A549 (cell line): ENCODE results near the gene MYO1B. TPM values are rescaled to one million over a fixed set of nuclear protein-coding genes. Genes with fewer than 3 reads are reported as not detected.

Experiments
- ATAC-seq, 2 experiments: fragments of 200-7000 bp in 1 of 2; fragments of >200 bp in 1 of 2; cut with Nextera tagmentation in 1 of 2; cut with Tn5 transposase in 1 of 2; 3 replicates each; pipeline versions ENCODE4 v1.8.0 to v1.9.1; 2018 to 2020; ENCODE audit warnings: mild to moderate bottlenecking in 1 of 2, moderate library complexity in 1 of 2
- CTCF ChIA-PET: fragments of 300-600 bp; sonication (Branson Sonifier 250); formaldehyde crosslinking; extraction: SDS; loops from one replicate; lab custom pipeline; 2021; ENCODE audit warnings: antibody characterized with exemption, inconsistent platforms; lab: Yijun Ruan, JAX
- POLR2A ChIA-PET: fragments of 350-600 bp; formaldehyde crosslinking; extraction: SDS; loops from one replicate; lab custom pipeline; 2021; ENCODE audit warnings: antibody characterized with exemption, inconsistent platforms; lab: Yijun Ruan, JAX
- DNase-seq, 2 experiments: peaks; one replicate each; pipeline versions ENCODE4 v3.0.0 to v3.0.0-alpha.2; 2011 to 2016; ENCODE audit warnings: low read depth in 1 of 2, low spot score in 1 of 2
- FAIRE-seq: peaks from 2 replicates; lab custom pipeline; 2011; peaks lifted over from hg19 to GRCh38; lab: Jason Lieb, UNC
- H3K27ac ChIP-seq, 2 experiments: fragments of >200 bp; sonication (Bioruptor Twin); formaldehyde crosslinking; 3 replicates each; pipeline ENCODE4 v1.5.1; 2016 to 2017
- H3K4me1 ChIP-seq: fragments of >200 bp; sonication (Bioruptor Twin); formaldehyde crosslinking; 3 replicates; pipeline ENCODE4 v1.6.1; 2016
- H3K4me2 ChIP-seq: fragments of >200 bp; sonication (Bioruptor Twin); formaldehyde crosslinking; 3 replicates; pipeline ENCODE4 v1.6.1; 2016
- H3K4me3 ChIP-seq: fragments of >200 bp; sonication (Bioruptor Twin); formaldehyde crosslinking; 3 replicates; pipeline ENCODE4 v1.5.1; 2016
- H3K9me3 ChIP-seq: fragments of >200 bp; sonication (Bioruptor Twin); formaldehyde crosslinking; 3 replicates; pipeline ENCODE4 v1.6.1; 2016
- CBX8 ChIP-seq: fragments of 200-600 bp; sonication (generic); IDR thresholded peaks from 2 replicates; pipeline ENCODE4 v1.6.1; 2016
- CHD4 ChIP-seq: fragments of 200-600 bp; sonication (generic); IDR thresholded peaks from 2 replicates; pipeline ENCODE4 v1.6.1; 2016; ENCODE audit warnings: antibody characterized with exemption, mild to moderate bottlenecking, borderline replicate concordance
- EHF ChIP-seq: fragments of 250-450 bp; sonication (Bioruptor Pico); IDR thresholded peaks from 2 replicates; pipeline ENCODE4 v1.5.0; 2020; ENCODE audit warnings: mild to moderate bottlenecking
- EP300 ChIP-seq, 2 experiments: fragments of >200 bp; sonication (Bioruptor Twin); formaldehyde crosslinking; IDR thresholded peaks; 2 replicates in 1 of 2; 3 replicates in 1 of 2; pipeline ENCODE4 v1.6.1; 2016 to 2017
- HDAC2 ChIP-seq: fragments of 200-600 bp; sonication (generic); IDR thresholded peaks from 2 replicates; pipeline ENCODE4 v1.6.1; 2016
- HOXB13 ChIP-seq: fragments of 250-450 bp; sonication (Bioruptor Pico); IDR thresholded peaks from 2 replicates; pipeline ENCODE4 v1.5.0; 2020; ENCODE audit warnings: low read depth, mild to moderate bottlenecking, moderate library complexity
- JUN ChIP-seq, 2 experiments: fragments of >200 bp; sonication (Bioruptor Twin); formaldehyde crosslinking; IDR thresholded peaks; 2 replicates in 1 of 2; 3 replicates in 1 of 2; pipeline ENCODE4 v1.6.1; 2016 to 2017
- JUNB ChIP-seq: fragments of >200 bp; sonication (Bioruptor Twin); formaldehyde crosslinking; IDR thresholded peaks from 2 replicates; pipeline ENCODE4 v1.6.1; 2016
- NFE2L2 ChIP-seq: fragments of 150-350 bp; conservative IDR thresholded peaks from 2 replicates; pipeline ENCODE4 v1.6.1; 2014; ENCODE audit warnings: low read length
- POLR2AphosphoS2 ChIP-seq: conservative IDR thresholded peaks from 2 replicates; pipeline ENCODE4 v1.6.1; 2012; ENCODE audit warnings: low read length, improper control_type of control experiment, inconsistent platforms
- RNF2 ChIP-seq: fragments of 200-600 bp; sonication (generic); IDR thresholded peaks from 2 replicates; pipeline ENCODE4 v1.6.1; 2016; ENCODE audit warnings: low read depth, mild to moderate bottlenecking, antibody characterized with exemption, moderate library complexity, borderline replicate concordance
- ZFP36 ChIP-seq: fragments of 450-650 bp; IDR thresholded peaks from 2 replicates; pipeline ENCODE4 v1.6.1; 2014; ENCODE audit warnings: borderline replicate concordance; ENCODE audit not compliant: partially characterized antibody
- ZNF302 ChIP-seq: fragments of 250-450 bp; sonication (Bioruptor Pico); IDR thresholded peaks from 2 replicates; pipeline ENCODE4 v1.9.0; 2021; ENCODE audit warnings: inconsistent platforms, mild to moderate bottlenecking, moderate library complexity
- ZSCAN20 ChIP-seq: fragments of 250-450 bp; sonication (Bioruptor Pico); IDR thresholded peaks from 2 replicates; pipeline ENCODE4 v1.8.0; 2022; ENCODE audit warnings: mild to moderate bottlenecking, moderate library complexity
- WGBS: methylation state at CpG from one replicate; pipeline ENCODE4 v1.1.6; 2017; ENCODE audit errors: missing lambda C conversion rate; 5-methylcytosine and 5-hydroxymethylcytosine counted together
- polyA plus RNA-seq, 4 experiments: library from polyadenylated mRNA; depleted of rRNA in 3 of 4; stranded (reverse); fragments of >200 nt; fragmentation: RNase III in 1 of 4; extraction: RNeasy Plus Mini Kit Qiagen cat#74134 plus additional on column Dnase treatment in 1 of 4; gene quantifications; 2 replicates in 3 of 4; 3 replicates in 1 of 4; pipeline ENCODE4 v1.2.3, GENCODE V29; 2011 to 2017
- TF ChIP-seq, protein P1 (sequence below): fragments of >200 bp; sonication (Bioruptor Twin); formaldehyde crosslinking; IDR thresholded peaks from 3 replicates; pipeline ENCODE4 v1.5.1; 2016
- TF ChIP-seq, protein P2 (sequence below): IDR thresholded peaks from 2 replicates; pipeline ENCODE4 v1.6.1; 2012
- TF ChIP-seq, protein P3 (sequence below): fragments of >200 bp; sonication (Bioruptor Twin); formaldehyde crosslinking; IDR thresholded peaks from 3 replicates; pipeline ENCODE4 v1.6.1; 2016
- TF ChIP-seq, protein P4 (sequence below): fragments of 250-450 bp; sonication (Bioruptor Pico); IDR thresholded peaks from 2 replicates; pipeline ENCODE4 v1.5.0; 2020; ENCODE audit warnings: low read depth, mild to moderate bottlenecking, moderate library complexity
- TF ChIP-seq, protein P5 (sequence below): IDR thresholded peaks from 2 replicates; pipeline ENCODE4 v1.6.1; 2012; ENCODE audit warnings: low read depth, borderline replicate concordance

MYO1B gene
- polyA plus RNA-seq, 2 of the 4 experiments (the other 2 are of a cell fraction): 77.7 to 159 TPM

DNA sequence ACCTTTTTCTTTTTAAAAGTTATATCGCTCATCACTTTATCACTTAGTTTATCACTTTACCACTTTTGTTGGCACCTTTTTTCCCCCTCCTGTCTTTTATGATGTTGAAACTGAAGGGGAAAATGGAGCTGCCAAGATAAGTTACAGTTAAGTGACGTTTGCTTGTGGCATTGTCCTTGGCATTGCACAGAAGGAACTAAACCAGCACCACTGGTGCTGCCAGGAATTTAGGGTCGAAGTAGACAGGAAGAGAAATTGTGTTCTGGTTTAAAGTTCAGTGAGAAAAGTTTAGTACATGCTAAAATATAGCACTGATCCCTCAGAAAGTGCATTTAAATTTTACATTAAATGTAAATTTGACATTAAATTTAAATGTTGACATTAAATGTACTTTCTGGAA is 49.9 kb downstream of the MYO1B start:
- ChIA-PET CTCF (interaction anchor here (1.5 kb wide), 1 partner anchor 9 kb away, joined by 3 read pairs; no protein-coding TSS in a partner anchor), POLR2A (interaction anchor here (0.5 kb wide), 1 partner anchor 383 kb away, joined by 8 read pairs; no protein-coding TSS in a partner anchor)
- H3K4me3 ChIP-seq: no peak overlapping the region
- DNase-seq (no peak), ATAC-seq (no peak), FAIRE-seq (no peak)
- H3K27ac ChIP-seq: no peak overlapping the region
- H3K4me2 ChIP-seq: no peak overlapping the region
- no peak for TF ChIP-seq RNF2
- TF ChIP-seq HDAC2: no peak
- TF ChIP-seq, protein P1, sequence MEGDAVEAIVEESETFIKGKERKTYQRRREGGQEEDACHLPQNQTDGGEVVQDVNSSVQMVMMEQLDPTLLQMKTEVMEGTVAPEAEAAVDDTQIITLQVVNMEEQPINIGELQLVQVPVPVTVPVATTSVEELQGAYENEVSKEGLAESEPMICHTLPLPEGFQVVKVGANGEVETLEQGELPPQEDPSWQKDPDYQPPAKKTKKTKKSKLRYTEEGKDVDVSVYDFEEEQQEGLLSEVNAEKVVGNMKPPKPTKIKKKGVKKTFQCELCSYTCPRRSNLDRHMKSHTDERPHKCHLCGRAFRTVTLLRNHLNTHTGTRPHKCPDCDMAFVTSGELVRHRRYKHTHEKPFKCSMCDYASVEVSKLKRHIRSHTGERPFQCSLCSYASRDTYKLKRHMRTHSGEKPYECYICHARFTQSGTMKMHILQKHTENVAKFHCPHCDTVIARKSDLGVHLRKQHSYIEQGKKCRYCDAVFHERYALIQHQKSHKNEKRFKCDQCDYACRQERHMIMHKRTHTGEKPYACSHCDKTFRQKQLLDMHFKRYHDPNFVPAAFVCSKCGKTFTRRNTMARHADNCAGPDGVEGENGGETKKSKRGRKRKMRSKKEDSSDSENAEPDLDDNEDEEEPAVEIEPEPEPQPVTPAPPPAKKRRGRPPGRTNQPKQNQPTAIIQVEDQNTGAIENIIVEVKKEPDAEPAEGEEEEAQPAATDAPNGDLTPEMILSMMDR: no peak
- no peak for TF ChIP-seq JUNB
- no peak for TF ChIP-seq EP300 (IDR thresholded peaks at IDR 0.05)
- H3K9me3 ChIP-seq: no peaks in the 10 kb centered on the region
- peaks cover 54% of the 10 kb centered on the region for H3K4me1 ChIP-seq
- WGBS: 72% methylated on average over 3 of the region's 3 CpGs

DNA sequence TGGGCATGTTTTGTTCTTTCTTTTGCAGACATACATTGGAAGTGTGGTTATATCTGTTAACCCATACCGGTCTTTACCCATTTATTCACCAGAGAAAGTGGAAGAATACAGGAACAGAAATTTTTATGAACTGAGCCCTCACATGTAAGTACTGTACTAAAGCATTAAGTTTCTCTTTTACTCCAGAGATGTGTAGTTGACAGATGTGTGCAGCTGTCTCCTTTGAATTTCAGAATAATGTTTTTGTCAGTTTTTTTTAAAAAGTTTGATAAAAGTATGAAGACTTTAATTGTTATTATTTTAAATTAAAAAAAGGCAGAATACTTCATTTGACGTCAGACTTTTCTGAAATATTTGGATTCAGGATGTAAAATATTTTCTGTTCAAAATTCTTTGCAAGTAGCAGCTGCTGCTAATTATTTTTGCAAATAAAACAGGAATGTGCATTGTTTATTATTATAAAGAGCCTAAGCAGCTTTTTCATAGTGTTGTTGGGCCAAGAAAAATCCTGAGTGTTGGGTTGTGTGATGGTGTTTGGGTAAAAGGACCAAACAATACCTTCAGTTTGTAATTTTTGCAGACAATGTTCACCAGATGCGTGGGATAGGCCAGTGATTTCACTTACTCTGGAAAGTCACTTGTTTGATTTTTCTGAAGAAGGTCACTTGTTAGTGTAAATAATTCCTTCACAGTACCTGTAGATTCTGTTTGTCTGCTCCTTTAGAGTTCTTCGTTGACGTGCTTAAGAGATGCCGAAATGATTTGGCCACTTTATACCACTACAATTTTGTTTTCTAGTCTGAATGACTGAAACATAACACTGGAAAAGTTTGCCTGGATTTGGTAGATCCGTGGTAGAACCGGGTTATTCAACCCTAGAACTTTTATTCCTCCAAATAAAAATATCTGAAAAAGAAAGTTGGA is 51.1 kb downstream of the MYO1B start:
- CTCF ChIA-PET: no interaction called here

DNA sequence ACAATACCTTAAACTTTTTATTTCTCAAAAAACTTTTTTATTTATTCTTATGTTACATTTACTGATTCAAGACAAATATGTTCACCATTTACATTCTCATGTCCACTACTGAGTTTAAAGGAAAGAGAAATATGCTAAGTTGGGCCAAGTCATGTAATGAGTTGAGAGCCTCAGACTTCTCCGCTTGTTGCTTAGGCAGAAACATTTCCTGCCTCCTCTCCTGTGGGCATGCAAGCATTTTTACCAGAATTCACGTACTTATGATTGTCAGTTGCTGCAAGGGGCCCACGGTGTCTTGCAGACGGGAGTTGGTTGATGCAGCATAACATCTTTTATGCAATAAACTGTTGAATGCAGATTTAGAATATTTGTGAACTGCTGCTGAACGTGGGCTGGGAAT is 51.8 kb downstream of the MYO1B start:
- no peaks in the 10 kb centered on the region for H3K9me3 ChIP-seq
- no peak for DNase-seq
- POLR2A ChIA-PET: no interaction called here
- no peak for FAIRE-seq
- H3K4me3 ChIP-seq: no peak overlapping the region
- peaks cover 36% of the 10 kb centered on the region for H3K4me1 ChIP-seq
- CTCF ChIA-PET: no interaction called here
- ATAC-seq: no peak
- H3K4me2 ChIP-seq: no peak overlapping the region
- WGBS: 69% methylated on average over 5 of the region's 5 CpGs
- no peak overlapping the region for H3K27ac ChIP-seq
- TF ChIP-seq ZFP36 (no peak), ZSCAN20 (CRISPR knock-in tag) (no peak), JUNB (no peak), JUN (IDR thresholded peaks at IDR 0.05) (no peak), CHD4 (no peak), POLR2AphosphoS2 (no peak), ZNF302 (CRISPR knock-in tag) (no peak)
- TF ChIP-seq, protein P2, sequence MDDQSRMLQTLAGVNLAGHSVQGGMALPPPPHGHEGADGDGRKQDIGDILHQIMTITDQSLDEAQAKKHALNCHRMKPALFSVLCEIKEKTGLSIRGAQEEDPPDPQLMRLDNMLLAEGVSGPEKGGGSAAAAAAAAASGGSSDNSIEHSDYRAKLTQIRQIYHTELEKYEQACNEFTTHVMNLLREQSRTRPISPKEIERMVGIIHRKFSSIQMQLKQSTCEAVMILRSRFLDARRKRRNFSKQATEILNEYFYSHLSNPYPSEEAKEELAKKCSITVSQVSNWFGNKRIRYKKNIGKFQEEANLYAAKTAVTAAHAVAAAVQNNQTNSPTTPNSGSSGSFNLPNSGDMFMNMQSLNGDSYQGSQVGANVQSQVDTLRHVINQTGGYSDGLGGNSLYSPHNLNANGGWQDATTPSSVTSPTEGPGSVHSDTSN: no peak

More for the DNA sequence above, 51.1 kb downstream of the MYO1B start:
- H3K4me1 ChIP-seq: peaks cover 41% of the 10 kb centered on the region
- no peak overlapping the region for H3K4me2 ChIP-seq
- no peak for FAIRE-seq
- TF ChIP-seq NFE2L2: no peak
- TF ChIP-seq, protein P3, sequence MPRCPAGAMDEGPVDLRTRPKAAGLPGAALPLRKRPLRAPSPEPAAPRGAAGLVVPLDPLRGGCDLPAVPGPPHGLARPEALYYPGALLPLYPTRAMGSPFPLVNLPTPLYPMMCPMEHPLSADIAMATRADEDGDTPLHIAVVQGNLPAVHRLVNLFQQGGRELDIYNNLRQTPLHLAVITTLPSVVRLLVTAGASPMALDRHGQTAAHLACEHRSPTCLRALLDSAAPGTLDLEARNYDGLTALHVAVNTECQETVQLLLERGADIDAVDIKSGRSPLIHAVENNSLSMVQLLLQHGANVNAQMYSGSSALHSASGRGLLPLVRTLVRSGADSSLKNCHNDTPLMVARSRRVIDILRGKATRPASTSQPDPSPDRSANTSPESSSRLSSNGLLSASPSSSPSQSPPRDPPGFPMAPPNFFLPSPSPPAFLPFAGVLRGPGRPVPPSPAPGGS: no peak
- TF ChIP-seq, all 56 proteins: peak for 0
- Histone ChIP-seq H3K9me3 (no peaks in the 10 kb centered on the region), H3K4me3 (no peak overlapping the region), H3K27ac (no peak overlapping the region)
- ATAC-seq (no peak), DNase-seq (no peak)
- WGBS: 86% methylated on average over 8 of the region's 8 CpGs
- POLR2A ChIA-PET: no interaction called here

DNA sequence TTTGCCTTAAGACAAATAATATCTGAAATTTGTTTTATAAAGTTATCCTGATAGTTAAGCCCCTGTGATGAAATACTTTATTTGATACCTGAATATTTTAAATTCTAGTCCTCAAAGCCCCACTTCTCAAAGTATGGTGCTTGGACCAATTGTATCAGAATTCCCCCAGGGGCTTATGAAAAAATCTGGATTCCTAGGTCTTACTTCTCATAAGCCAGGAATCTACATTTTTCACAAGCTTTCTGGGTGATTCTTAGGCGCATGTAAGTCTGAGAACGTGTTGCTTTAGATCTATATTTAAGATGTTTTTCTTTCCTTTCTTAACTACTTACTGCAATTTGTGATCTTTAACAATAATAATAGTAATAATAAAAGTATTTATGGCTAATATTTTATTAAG is 53.1 kb downstream of the MYO1B start:
- no peak for ATAC-seq
- no peak for DNase-seq
- CTCF ChIA-PET: interaction anchor here (1.0 kb wide), 1 partner anchor 52 kb away, joined by 3 read pairs; no protein-coding TSS in a partner anchor
- POLR2A ChIA-PET: no interaction called here
- Histone ChIP-seq H3K9me3 (no peaks in the 10 kb centered on the region), H3K27ac (no peak overlapping the region), H3K4me1 (peaks cover 49% of the 10 kb centered on the region), H3K4me3 (no peak overlapping the region), H3K4me2 (no peak overlapping the region)
- FAIRE-seq: no peak
- no peak for TF ChIP-seq POLR2AphosphoS2
- TF ChIP-seq CBX8: no peak
- TF ChIP-seq, protein P4, sequence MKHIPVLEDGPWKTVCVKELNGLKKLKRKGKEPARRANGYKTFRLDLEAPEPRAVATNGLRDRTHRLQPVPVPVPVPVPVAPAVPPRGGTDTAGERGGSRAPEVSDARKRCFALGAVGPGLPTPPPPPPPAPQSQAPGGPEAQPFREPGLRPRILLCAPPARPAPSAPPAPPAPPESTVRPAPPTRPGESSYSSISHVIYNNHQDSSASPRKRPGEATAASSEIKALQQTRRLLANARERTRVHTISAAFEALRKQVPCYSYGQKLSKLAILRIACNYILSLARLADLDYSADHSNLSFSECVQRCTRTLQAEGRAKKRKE (CRISPR knock-in tag): no peak
- TF ChIP-seq, protein P5, sequence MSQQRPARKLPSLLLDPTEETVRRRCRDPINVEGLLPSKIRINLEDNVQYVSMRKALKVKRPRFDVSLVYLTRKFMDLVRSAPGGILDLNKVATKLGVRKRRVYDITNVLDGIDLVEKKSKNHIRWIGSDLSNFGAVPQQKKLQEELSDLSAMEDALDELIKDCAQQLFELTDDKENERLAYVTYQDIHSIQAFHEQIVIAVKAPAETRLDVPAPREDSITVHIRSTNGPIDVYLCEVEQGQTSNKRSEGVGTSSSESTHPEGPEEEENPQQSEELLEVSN: no peak
- TF ChIP-seq HOXB13 (CRISPR knock-in tag): no peak
- TF ChIP-seq EHF (CRISPR knock-in tag): no peak
- WGBS: 70% methylated on average over 2 of the region's 2 CpGs
